ENCODE measurements around the gene PGM2.

PGM2 gene

GRCh38 chr4:37839426-37839825 lies 12.9 kb downstream of the PGM2 start:
- TF ChIP-seq POLR2AphosphoS5 (IDR thresholded peaks at IDR 0.05; ENCODE audit: low read depth, low read length) (no peak), TAF1 (IDR thresholded peaks at IDR 0.05; ENCODE audit: borderline replicate concordance, low read depth, low read length) (no peak), POLR2A (IDR thresholded peaks at IDR 0.05; ENCODE audit: low read depth, low read length) (no peak)
- FAIRE-seq (no peak), DNase-seq (ENCODE audit: insufficient read length) (no peak)

GRCh38 chr4:37844204-37844603 lies 17.7 kb downstream of the PGM2 start:
- DNase-seq (ENCODE audit: insufficient read length) (no peak), FAIRE-seq (no peak)
- TF ChIP-seq POLR2A (IDR thresholded peaks at IDR 0.05; ENCODE audit: low read depth, low read length) (no peak), TAF1 (IDR thresholded peaks at IDR 0.05; ENCODE audit: borderline replicate concordance, low read depth, low read length) (no peak), POLR2AphosphoS5 (IDR thresholded peaks at IDR 0.05; ENCODE audit: low read depth, low read length) (no peak)

GRCh38 chr4:37845201-37845600 lies 18.7 kb downstream of the PGM2 start:
- DNase-seq (ENCODE audit: insufficient read length) (no peak), FAIRE-seq (no peak)
- TF ChIP-seq POLR2A (IDR thresholded peaks at IDR 0.05; ENCODE audit: low read depth, low read length): no peak
- no peak for TF ChIP-seq POLR2AphosphoS5 (IDR thresholded peaks at IDR 0.05; ENCODE audit: low read depth, low read length)
- no peak for TF ChIP-seq TAF1 (IDR thresholded peaks at IDR 0.05; ENCODE audit: borderline replicate concordance, low read depth, low read length)

DNA sequence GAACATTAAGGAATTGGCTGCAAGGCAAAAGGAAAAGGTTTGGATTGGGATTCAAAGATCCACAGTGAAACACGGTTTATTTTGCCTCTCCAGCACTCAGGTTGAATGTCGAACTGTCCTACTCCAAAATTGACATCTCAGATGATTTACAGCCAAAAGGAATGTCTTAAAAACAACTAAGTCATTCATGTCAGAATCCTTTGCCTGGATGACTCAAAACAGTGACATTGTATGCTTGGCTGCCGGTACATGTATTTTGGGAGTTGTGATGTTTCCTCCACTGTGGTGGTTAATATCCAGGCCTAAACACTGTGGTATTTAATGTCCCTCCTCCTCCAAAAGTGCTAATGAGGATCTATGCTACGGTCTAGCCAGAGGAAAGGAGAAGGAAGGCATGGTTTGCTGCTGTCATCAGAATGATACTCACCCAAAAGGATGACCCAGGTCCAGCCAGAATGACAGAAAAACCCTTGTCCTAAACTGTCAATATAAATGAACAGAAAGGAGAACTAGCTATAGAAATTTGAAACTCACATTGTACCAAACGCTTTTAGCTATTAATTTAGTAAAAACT lies 20.9 kb downstream of the PGM2 start:
- TF ChIP-seq TAF1 (IDR thresholded peaks at IDR 0.05; ENCODE audit: borderline replicate concordance, low read depth, low read length) (no peak), POLR2AphosphoS5 (IDR thresholded peaks at IDR 0.05; ENCODE audit: low read depth, low read length) (no peak), POLR2A (IDR thresholded peaks at IDR 0.05; ENCODE audit: low read depth, low read length) (no peak)
- DNase-seq (ENCODE audit: insufficient read length) (no peak), FAIRE-seq (peak; percentile 54)

- DNase-seq (ENCODE audit: insufficient read length): no peak
Measured at GRCh38 chr4:37852376-37852775, 25.9 kb downstream of the PGM2 start.

DNA sequence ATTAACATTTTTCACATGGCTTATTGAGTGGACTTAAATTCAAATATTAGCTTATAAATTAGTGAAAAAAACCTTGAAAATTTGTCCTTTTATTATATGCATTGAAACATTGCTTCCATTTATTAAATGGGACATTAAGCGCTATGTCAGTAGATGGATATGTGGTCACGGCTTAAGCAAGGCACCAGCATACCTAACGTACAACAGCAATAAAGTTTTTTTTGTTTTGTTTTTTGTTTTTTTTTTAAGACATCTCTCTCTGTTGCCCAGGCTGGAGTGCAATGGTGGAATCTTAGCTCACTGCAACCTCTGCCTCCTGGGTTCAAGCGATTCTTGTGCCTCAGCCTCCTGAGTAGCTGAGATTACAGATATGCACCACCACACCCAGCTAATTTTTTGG lies 31.6 kb downstream of the PGM2 start:
- TF ChIP-seq TAF1 (IDR thresholded peaks at IDR 0.05; ENCODE audit: borderline replicate concordance, low read depth, low read length) (no peak), POLR2AphosphoS5 (IDR thresholded peaks at IDR 0.05; ENCODE audit: low read depth, low read length) (no peak), POLR2A (IDR thresholded peaks at IDR 0.05; ENCODE audit: low read depth, low read length) (no peak)
- FAIRE-seq (no peak), DNase-seq (ENCODE audit: insufficient read length) (no peak)

More at GRCh38 chr4:37852376-37852775, 25.9 kb downstream of the PGM2 start:
- TF ChIP-seq POLR2AphosphoS5 (IDR thresholded peaks at IDR 0.05; ENCODE audit: low read depth, low read length) (no peak), TAF1 (IDR thresholded peaks at IDR 0.05; ENCODE audit: borderline replicate concordance, low read depth, low read length) (no peak), POLR2A (IDR thresholded peaks at IDR 0.05; ENCODE audit: low read depth, low read length) (no peak)
- no peak for FAIRE-seq

DNA sequence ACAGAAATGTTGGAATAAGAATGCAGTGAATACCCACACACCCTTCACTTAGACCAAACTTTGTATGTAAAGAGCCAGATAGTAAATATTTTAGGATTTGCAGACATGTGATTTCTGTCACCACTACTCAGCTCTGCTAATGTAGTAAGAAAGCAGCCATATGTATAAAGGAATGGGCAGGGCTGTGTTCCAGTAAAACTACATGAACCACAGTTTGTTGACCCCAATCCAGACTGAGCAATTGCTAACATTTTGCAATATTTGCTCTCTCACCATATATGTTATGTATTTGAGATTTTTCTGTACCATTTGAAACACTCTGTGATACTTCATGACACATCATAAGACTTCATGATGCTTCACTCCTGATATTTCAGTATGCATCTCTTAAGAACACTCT lies 32.4 kb downstream of the PGM2 start:
- TF ChIP-seq POLR2AphosphoS5 (IDR thresholded peaks at IDR 0.05; ENCODE audit: low read depth, low read length) (no peak), TAF1 (IDR thresholded peaks at IDR 0.05; ENCODE audit: borderline replicate concordance, low read depth, low read length) (no peak), POLR2A (IDR thresholded peaks at IDR 0.05; ENCODE audit: low read depth, low read length) (no peak)
- no peak for DNase-seq (ENCODE audit: insufficient read length)
- no peak for FAIRE-seq

- DNase-seq (ENCODE audit: insufficient read length): no peak
- no peak for FAIRE-seq
- TF ChIP-seq POLR2AphosphoS5 (IDR thresholded peaks at IDR 0.05; ENCODE audit: low read depth, low read length): no peak
- no peak for TF ChIP-seq TAF1 (IDR thresholded peaks at IDR 0.05; ENCODE audit: borderline replicate concordance, low read depth, low read length)
Measured at GRCh38 chr4:37860266-37860665, 33.8 kb downstream of the PGM2 start.

- TF ChIP-seq TAF1 (IDR thresholded peaks at IDR 0.05; ENCODE audit: borderline replicate concordance, low read depth, low read length): no peak
- TF ChIP-seq POLR2A (IDR thresholded peaks at IDR 0.05; ENCODE audit: low read depth, low read length): no peak
- TF ChIP-seq POLR2AphosphoS5 (IDR thresholded peaks at IDR 0.05; ENCODE audit: low read depth, low read length): no peak
- FAIRE-seq: no peak
- no peak for DNase-seq (ENCODE audit: insufficient read length)
Measured at GRCh38 chr4:37862961-37863360, 36.5 kb downstream of the PGM2 start.

- TF ChIP-seq POLR2AphosphoS5 (IDR thresholded peaks at IDR 0.05; ENCODE audit: low read depth, low read length) (no peak), POLR2A (IDR thresholded peaks at IDR 0.05; ENCODE audit: low read depth, low read length) (no peak), TAF1 (IDR thresholded peaks at IDR 0.05; ENCODE audit: borderline replicate concordance, low read depth, low read length) (no peak)
- FAIRE-seq (no peak), DNase-seq (ENCODE audit: insufficient read length) (no peak)
Measured at GRCh38 chr4:37864786-37865185, 38.3 kb downstream of the PGM2 start.

DNA sequence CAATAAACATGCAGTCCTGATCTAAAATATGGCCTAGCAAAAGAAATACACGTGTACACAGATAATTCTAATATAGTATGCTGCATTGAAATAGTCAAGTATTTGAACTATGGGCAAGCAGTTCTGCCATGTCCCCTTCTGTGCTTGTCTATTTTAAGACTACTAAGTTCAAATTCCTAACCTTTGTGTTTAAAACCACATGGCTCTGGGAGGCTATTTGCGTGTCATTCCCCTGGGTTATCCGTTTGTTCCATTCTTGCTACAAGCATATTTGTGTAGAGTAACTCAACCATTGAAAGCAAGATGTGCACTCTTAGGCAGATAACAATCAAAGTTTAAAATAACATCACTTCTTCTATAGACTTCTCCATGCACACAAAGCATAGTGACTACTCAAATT lies 39.0 kb downstream of the PGM2 start:
- DNase-seq (ENCODE audit: insufficient read length) (no peak), FAIRE-seq (no peak)

GRCh38 chr4:37867102-37867501 lies 40.6 kb downstream of the PGM2 start:
- DNase-seq (ENCODE audit: insufficient read length): no peak
- no peak for FAIRE-seq
- no peak for TF ChIP-seq TAF1 (IDR thresholded peaks at IDR 0.05; ENCODE audit: borderline replicate concordance, low read depth, low read length)
- TF ChIP-seq POLR2AphosphoS5 (IDR thresholded peaks at IDR 0.05; ENCODE audit: low read depth, low read length): no peak
- no peak for TF ChIP-seq POLR2A (IDR thresholded peaks at IDR 0.05; ENCODE audit: low read depth, low read length)

More for the DNA sequence above, 39.0 kb downstream of the PGM2 start:
- no peak for TF ChIP-seq POLR2A (IDR thresholded peaks at IDR 0.05; ENCODE audit: low read depth, low read length)
- TF ChIP-seq TAF1 (IDR thresholded peaks at IDR 0.05; ENCODE audit: borderline replicate concordance, low read depth, low read length): no peak
- TF ChIP-seq POLR2AphosphoS5 (IDR thresholded peaks at IDR 0.05; ENCODE audit: low read depth, low read length): no peak
